ENCODE results near the gene FADD.
"Not testable (repeated sequence)": the region's sequence is repeated elsewhere in the genome, so short reads cannot be mapped to it uniquely, and the experiment has no call there.

FADD gene

DNA sequence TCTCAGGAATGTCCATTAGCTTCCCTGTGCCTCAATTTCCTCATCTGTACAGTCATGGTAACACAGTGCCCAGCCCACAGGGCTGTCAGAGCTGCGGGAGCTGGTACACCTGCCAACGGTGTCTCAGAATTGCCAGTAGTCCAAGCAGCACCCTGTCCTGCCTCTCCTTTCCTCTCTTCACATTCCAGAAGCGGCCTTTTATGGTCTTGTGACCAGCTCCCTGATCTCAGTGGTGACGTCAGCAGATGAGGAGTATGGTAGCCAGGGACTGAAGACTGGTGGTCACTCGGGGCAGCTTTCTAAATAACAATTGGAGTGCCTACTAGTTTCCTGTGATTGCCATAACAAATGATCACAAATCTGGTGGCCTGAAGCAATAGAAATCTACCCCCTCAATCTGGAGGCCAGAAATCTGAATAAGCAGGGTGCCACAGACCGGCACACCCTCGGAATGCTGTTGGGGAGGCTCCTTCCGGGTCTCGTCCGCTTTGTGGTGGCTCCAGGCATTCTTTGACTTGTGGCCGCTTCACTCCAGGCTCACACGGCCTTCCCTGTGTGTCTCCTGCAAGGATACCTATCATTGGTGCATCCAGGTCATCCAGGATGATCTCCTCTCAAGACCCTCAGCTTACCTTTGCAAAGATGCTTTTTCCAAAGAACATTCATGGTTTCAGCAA is 2.1 kb downstream of the FADD start:
- no peak for DNase-seq

DNA sequence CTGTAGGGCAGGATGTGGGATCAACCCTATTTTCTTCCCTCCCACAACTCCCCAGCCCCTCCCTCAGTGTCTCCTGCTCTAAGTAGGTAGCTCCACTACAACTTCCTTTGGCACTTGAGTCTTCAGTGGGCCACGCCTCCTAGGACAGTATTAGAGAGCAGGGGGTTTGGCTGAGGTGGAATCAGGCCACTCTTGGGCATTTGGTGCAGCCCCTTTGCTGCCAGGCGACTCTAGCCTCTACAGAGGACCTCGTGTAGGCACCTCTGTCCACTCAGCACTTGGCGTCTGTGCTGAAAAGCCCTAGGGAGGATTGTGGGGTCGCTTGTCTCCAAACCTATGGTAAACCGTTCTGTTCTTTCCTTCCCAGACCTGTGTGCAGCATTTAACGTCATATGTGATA is 2.7 kb downstream of the FADD start:
- DNase-seq: peak; percentile 20

DNA sequence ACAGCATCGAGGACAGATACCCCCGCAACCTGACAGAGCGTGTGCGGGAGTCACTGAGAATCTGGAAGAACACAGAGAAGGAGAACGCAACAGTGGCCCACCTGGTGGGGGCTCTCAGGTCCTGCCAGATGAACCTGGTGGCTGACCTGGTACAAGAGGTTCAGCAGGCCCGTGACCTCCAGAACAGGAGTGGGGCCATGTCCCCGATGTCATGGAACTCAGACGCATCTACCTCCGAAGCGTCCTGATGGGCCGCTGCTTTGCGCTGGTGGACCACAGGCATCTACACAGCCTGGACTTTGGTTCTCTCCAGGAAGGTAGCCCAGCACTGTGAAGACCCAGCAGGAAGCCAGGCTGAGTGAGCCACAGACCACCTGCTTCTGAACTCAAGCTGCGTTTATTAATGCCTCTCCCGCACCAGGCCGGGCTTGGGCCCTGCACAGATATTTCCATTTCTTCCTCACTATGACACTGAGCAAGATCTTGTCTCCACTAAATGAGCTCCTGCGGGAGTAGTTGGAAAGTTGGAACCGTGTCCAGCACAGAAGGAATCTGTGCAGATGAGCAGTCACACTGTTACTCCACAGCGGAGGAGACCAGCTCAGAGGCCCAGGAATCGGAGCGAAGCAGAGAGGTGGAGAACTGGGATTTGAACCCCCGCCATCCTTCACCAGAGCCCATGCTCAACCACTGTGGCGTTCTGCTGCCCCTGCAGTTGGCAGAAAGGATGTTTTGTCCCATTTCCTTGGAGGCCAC is 3.3 kb downstream of the FADD start:
- DNase-seq: no peak

DNA sequence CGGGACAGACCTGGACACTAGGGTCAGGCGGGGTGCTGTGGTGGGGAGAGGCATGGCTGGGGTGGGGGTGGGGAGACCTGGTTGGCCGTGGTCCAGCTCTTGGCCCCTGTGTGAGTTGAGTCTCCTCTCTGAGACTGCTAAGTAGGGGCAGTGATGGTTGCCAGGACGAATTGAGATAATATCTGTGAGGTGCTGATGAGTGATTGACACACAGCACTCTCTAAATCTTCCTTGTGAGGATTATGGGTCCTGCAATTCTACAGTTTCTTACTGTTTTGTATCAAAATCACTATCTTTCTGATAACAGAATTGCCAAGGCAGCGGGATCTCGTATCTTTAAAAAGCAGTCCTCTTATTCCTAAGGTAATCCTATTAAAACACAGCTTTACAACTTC is 3.9 kb downstream of the FADD start:
- no peak for DNase-seq

DNA sequence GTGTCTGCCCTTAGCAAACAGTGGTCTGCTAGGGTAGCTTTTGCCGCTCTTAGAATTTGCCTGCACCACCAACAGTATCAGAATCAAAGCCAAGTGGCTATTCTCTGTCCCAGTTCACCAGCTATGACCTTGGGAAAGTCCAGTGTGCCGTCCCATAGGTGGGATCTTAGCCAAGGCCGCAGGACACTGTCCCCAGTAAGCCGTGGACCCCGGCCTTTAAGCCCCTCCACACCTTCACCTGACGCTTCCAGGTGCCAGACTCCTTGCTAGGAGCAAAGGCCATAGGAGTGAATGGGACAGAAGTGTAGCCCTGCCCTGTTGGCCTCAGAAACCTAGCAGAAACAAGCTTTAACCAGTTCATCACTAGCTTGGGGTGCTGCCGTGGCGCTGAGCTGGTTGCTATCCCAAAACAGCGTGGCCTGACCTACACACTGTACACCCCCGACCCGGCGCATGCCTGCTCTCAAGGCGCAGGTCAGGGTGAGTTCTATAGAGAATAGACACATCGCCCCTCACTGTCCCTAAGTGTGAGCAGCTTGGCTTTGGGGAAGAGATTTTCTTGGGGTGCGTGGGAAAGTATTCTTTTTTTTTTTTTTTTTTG is 4.5 kb downstream of the FADD start:
- DNase-seq: no peak

DNA sequence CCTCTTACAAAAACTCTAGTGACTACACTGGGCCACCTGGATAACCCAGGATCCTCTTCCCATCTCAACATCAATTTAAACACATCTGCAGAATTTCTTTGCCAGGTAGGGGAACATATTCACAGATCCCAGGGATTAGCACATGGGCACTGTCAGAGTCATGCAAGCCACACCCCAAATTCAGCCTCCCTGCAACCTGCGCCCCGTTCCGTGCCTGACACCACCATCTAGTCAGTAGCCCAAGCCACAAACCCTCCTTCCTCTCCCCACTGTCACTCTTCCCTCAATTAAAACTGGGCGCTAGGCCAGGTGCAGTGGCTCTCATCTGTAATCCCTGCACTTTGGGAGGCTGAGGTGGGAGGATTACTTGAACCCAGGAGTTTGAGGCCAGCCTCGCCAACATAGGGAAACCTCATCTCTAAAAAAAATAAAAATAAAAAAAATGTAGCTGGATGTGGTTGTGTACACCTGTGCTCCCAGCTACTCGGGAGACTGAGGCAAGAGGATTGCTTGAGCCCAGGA is 6.4 kb downstream of the FADD start:
- DNase-seq: no peak

DNA sequence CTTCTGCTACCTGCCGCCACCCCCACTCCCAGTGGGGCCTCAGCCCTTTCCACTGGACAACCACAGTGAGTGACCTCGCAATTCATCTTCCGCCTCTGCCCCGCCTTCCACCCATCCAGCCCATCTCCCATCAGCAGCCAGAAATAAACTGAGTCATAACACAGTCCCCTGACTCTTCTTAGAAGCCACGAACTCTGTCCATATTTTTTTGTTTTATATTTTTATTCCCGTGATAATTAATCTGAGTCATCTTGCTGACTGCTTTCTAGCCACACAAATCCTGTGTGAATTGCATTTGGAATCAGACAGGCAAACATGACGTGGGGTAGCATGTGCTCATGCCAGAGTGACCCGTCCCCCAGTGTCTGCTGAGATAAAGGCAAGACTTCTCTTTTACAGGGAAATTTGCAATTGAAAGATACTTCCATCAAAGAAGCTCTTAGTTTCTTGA is 7.0 kb downstream of the FADD start:
- no peak for DNase-seq

DNA sequence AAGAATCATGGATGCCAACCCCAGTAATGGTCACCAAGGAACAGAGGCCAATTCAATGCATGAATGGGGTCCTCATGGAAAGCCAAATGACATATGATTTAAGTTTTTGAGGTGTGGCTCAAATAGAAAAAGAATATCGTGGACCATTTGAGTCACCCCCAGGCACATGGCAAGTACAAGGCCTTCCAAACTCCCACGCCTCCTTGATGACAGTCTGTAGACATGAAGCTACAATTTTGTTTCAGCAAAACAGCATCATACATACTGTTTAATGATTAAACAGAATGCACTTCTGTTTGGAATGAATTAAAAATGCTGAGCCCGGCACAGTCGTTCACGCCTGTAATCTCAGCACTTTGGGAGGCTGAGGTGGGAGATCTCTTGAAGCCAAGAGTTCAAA is 7.4 kb downstream of the FADD start:
- DNase-seq: no peak

DNA sequence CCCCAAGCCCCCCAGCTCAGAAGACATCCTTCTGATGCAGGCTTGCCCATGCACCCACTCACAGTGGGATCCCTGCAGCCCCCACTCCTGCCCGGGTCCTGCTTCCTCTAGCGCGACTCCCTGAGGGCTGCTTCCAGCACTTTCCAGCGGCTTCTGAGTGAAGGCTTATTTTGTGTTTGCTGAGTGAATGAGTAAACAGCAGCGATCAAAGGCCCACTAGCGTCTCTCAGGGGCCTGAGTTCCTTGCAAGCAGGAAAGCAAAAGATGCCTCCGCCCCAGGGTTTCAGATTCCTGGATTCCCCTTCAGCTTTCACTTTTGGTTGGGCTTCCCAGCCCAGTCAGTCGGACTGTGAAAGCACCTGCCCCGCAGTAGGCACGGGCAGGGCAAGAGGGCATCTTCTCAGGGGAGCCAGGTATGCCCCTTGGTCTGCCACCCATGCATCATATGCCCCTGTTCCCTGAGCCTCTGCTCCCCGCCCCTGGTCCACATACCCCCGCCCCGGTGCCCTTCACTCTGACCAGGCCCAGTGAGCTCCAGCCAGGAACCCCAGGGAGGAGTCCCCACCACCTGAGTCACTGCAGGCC is 9.2 kb downstream of the FADD start:
- no peak for DNase-seq

DNA sequence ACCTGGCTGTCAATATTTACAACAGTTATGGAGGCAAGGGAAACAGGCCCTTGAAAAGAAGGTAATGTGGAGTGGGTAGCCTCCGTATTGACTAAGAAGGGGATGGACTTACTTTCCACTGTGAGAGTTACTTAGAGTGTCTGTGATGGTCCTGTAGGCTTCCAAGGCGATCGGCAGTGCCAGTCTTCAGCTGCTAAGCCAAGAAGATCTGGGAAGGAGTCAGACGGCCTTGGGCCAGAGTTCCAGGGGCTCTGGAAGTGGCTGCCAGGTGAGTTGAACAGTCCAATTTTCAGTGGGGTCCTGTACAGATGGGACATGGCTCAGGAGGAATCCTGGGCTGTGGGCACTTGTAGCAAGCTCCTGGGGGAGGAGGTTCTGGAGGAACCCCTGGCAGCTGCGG is 14.3 kb downstream of the FADD start:
- not testable (repeated sequence) for DNase-seq

DNA sequence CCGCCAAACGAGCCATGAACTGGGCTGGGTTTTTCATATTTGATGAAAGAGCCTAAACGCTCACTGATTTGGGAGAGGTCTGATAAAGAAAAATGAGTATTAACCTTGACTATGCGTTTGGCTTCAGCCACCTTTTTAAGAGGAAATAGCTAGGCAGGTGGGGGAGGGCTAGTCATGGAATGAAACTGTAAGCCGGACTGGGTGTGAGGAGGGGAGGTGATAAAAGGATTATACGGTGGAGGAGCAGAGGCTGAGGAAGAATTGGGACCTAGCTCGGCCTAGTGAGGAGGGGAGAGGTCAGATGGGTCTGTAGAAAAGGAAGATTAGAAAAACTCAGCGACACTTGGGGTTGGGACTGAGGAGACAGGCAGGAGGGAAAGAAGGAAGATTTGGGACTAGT is 15.0 kb downstream of the FADD start:
- not testable (repeated sequence) for DNase-seq

DNA sequence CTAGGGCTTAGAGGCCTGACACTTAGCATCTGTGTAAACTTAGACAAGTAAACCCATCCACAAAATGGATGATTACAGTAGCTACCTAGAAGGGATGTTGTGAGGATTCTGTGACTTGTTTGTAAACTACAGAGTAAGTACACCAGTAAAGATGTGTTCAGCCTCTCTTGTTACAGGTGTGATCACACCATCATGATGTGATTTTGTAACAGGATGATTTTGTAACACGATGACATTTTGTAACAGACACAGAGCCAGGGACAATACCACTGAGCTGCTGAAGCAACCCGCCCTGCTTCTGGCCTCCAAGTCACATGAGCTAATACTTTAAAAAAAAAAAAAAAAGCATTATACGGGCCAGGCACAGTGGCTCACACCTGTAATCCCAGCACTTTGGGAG is 17.0 kb downstream of the FADD start:
- no peak for DNase-seq

DNA sequence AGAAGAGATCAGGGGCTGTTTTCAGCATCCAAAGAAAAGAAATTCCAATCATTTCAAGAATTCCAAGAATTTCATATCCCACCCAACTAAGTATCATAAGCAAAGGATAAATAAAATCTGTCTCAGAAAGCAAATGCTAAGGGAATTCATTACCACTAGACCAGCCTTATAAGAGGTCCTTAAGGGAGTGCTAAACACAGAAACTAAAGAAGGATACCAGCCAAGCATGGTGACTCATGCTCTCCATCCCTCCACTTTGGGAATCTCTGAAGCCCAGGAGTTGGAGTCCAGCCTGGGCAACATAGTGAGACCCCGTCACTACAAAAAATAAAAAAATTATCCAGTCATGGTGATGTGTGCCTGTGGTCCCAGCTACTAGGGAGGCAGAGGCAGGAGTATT is 17.8 kb downstream of the FADD start:
- no peak for DNase-seq

DNA sequence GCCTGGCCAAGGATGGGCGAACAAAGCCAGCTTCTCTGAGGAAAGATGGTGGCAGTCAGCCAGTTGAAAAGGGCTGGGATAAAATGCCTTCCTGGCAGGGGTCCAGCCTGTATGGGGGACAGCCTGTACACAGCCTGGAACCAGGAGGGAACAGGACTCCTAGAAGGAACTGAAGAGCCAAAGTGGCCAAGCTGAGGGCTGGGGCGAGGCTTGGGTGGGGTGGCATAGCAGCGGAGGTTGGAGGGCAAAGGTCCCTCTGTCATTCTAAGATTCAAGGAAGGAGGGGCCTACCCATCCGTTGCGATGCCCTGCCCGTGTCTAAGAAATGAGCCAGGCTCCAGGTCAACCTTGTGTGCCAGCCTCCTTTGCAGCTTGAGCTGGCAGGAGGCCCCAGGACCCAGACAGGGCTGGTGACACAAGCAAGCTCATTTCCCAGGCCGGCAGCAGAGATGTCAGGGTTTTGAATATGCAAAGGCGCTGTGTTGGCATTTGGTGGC is 22.6 kb downstream of the FADD start:
- DNase-seq: no peak

DNA sequence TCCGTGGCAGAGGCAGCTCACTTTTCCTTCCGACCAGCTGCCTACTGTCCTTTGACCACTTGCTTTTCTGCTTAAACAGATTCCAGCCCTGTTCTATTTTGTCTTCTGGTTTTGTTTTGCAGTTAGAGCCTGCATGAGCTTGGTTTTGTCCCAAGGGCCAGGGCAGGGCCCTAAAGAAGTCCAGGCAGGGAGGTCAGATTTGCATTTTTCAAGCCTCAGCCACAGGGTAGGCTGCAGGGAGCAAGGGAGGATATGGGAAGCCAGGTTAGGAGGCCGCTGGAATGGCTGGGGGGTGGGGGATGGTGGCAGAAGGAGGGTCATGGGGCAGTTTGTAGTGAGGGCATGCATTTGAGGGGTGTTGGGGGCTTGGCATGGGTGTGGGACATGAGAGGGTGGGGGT is 23.1 kb downstream of the FADD start:
- DNase-seq: no peak

DNA sequence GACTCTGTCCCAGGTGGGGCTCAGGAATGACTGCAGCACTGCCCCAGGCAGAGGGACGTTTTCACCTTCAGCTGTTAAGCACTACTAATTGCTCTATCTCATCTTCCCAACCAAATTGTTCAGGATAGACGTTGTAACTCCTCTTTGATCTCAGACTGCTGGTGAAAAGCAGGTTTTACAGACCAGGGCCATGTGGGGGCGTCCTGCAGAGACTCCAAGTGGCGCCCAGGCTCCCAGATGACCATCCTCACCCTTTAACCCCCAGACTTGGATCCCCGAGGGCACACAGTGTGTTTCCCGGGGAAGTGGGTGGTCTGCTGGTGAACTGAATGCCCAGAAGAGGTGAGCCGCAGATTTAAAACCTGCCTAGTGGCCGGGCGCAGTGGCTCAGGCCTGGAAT is 23.9 kb downstream of the FADD start:
- DNase-seq: no peak

DNA sequence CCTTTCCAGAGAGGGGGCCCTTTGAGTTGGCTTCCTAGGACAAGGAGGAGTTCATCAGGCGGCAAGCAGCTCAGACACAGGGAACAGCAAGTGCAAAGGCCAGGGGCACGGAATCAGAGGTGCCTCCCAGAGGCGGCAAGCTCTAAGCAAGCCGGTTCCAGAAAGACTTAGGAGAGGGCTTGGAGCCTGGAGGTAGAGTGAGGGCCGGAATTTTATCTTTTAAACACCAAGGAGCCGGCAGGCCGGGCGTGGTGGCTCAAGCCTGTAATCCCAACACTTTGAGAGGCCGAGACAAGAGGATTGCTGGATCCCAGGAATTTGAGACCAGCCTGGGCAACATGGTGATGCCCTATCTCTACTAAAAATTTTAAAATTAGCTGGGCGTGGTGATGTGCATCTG is 26.6 kb downstream of the FADD start:
- DNase-seq: no peak

DNA sequence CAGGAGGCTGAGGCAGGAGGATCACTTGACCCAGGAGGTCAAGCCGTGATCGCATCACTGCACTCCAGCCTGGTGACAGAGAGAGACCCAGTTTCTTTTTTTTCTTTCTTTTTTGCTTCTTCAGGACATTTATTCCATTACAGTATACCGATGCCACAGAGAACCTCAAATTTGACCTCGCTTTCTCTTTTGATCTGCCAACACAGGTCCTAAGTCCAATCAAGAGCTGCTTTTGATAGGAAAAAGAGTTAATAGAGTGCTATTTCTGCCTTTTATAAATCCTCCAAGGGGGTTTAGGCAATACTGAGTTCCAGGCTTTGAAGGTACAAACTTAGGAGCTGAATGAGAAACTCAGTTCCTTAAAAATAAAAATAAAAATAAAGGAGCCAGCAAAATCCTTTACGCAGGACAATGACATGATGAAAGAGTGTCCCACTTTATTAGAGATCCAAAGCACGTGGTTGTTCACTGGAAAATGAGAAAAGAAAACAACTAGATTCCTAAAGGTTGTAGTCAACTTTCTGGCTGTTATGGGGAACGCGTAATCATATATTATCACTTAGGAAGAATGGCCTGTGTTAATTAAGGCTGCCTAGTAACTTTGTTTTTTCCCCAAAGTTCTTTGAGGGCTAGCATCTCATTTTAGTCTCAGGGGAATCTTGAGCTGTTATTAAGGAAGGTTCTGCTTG is 27.2 kb downstream of the FADD start:
- DNase-seq: no peak

DNA sequence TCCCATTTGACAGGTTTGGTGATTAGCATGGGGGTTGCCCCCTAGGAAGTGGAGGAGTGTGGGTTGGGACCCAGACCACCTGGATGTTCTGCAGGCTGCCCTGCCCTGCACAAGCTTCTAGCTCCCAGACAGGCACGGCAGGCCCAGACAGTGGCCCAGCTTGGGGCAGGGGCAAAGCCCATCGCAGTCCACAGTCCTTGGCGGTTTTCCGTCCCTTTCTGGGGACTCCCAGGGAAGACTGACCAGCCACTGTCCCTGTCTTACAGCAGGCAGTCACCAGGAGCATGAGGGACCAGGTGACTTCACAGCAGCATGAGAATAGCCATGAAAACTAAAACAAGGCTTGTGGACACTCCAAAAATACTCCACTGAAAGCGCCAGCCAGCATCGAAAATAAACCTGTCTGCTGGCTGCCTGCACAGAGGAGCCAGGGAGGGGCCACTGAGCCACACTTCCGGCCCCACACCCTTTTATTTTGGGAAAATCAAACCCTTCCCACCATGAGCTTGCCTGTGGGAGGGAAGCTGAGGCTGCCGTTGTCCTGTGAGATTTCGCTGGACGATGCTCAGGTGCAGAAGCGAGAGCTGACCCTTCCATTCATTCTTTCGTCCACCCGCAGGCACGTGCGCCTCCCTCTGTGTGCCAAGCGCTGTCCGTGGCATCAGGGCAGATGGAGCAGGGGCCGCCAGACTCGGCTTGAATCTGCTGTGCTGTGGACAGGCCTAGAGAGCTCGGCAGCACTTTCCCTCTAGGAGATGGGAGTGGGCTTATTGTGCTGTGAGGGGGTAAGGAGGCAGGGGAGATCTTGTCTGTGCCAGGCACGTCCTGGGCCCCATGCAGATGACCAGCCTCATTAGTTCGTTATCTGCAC is 28.0 kb downstream of the FADD start:
- no peak for DNase-seq

DNA sequence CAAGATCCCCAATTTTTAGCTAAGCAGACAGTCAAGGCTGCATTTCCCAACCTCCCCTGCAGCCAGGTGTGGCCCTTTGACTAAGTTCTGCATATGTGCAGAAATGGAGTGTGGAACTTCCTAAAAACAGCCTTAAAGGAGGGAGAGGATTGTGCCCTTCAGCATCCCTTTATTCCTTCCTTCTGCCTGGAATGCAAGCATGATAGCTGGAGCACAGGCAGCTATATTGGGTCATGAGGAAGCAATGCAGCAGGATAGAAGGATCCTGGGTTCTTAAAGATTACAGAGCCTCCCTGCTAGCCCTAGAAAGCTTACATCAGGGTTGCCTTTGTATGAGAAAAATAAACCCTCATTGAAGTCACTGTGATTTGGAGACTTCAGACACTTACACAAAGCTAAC is 29.9 kb downstream of the FADD start:
- no peak for DNase-seq

DNA sequence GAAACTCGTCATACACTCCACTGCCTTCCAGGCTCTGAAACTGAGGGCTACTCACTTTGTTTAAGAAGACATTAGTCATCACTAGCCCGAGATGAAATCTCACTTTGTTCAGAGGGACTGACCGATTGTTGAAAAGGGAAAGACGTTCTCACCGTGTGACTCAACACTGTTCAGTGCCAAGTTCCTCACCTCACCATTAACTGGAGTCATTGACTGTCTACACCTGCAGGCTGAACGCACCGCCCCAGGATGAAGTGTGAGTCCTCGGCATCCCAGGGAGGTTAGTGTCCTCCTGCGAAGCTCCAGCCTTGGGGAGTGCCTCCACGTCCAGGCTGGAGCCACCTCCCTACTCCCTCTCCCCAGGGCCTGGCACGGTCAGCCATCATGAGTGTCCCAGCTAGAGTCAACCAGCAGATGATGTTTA is 30.4 kb downstream of the FADD start:
- DNase-seq: no peak

DNA sequence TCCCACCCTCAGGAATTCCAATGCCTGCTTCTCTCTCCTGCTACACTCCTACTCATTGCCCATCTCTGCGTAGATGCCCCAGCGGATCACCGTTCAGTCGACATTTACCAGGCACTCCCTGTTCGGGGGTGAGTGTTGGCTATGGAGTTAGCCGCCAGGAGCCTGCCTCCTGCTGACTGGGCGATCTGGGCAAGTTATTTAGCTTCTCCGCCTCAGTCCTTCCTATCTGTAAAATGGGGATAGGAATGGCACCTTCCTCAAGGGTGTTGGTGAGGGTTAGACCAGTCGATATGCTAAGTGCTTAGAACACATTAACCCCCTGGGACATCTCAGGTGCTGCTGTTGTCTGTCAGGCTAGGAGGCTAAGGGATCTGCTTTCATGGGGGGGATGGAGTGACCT is 30.9 kb downstream of the FADD start:
- no peak for DNase-seq

All from activated CD4-positive, alpha-beta T cell treated with anti-CD3 and anti-CD28 coated beads, Interleukin-2, amount 50 U/mL, for 16 hours (primary cell).